C4-2B (cell line): Measurements from ENCODE around the gene TMEM38B.

Experiments used
- CTCF ChIP-seq: fragments of 450-650 bp; conservative IDR thresholded peaks from 2 replicates; pipeline ENCODE4 v1.5.1; 2017; ENCODE audit warnings: mild to moderate bottlenecking
- ZFX ChIP-seq: fragments of 450-650 bp; IDR thresholded peaks from 2 replicates; pipeline ENCODE4 v1.6.1; 2017

- TF ChIP-seq CTCF: no peak
- TF ChIP-seq ZFX: no peak
These were observed 15.6 kb upstream of the TMEM38B start for GRCh38 chr9:105678781-105679180.
